ENCODE results near the gene SATB2. TPM values are rescaled to one million over a fixed set of nuclear protein-coding genes. Genes with fewer than 3 reads are reported as not detected.

The SATB2 gene
- polyA plus RNA-seq, 3 donors from 2014 or later = 0.07 TPM; not detected in 2

GRCh38 chr2:199339891-199340605 is 117.7 kb downstream of the SATB2 start:
- no peak for DNase-seq
- Mint-ChIP-seq H3K4me1 (no peaks in the 10 kb centered on the region), H3K4me3 (no peak overlapping the region), H3K36me3 (no peaks in the 10 kb centered on the region), H3K9me3 (peaks cover 0 to 4% (median 0%) of the 10 kb centered on the region in 6 donors), H3K27ac (no peak overlapping the region), H3K27me3 (ENCODE audit: low read depth in 3 of 3) (peaks cover 0 to 2% (median 0%) of the 10 kb centered on the region in 3 donors)

DNA sequence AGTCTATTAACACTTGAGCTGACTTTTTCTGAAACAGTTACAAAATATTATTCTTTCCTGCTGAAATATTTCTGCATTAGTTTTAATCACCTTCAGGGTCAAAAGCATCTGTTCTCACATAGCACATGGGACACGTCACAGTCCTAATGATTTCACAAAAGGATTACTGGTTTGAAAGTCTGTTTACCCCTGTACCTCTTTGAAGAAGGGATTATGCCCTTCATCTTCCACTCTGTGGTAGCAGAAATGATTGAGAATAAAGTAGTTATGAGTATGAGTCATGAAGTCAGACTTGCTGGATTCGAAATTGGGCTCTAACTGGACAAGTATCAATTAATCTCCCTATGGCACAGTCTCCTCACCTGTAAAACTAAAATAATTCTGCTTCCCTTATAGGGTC is 121.2 kb downstream of the SATB2 start:
- H3K36me3 Mint-ChIP-seq = no peaks in the 10 kb centered on the region
- no peak overlapping the region for H3K27ac Mint-ChIP-seq
- H3K4me3 Mint-ChIP-seq = no peak overlapping the region
- peaks cover 0 to under 1% (median 0%) of the 10 kb centered on the region in 6 donors for H3K9me3 Mint-ChIP-seq
- no peak for DNase-seq
- no peaks in the 10 kb centered on the region for H3K4me1 Mint-ChIP-seq
- H3K27me3 Mint-ChIP-seq (ENCODE audit: low read depth in 3 of 3) = no peaks in the 10 kb centered on the region

DNA sequence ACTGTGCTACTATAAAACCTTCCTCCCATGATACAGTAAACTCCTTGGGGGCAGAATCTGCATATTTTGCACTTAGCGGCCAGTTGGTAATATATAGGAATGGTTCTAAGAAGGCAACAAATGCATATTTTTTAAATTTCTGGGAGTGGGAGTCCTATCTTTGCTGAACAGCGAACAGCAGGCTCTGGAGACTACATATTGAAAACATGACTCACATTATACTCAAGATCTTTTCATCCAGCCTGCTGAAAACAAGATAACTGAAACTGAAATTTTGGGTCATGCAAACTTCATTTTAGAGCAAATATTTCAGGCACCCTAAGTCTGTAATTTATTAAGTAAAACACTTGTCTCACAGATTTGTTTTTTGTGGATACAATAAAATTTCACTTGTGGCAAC is 122.2 kb downstream of the SATB2 start:
- no peaks in the 10 kb centered on the region for H3K9me3 Mint-ChIP-seq
- no peak for DNase-seq
- no peaks in the 10 kb centered on the region for H3K4me1 Mint-ChIP-seq
- no peak overlapping the region for H3K27ac Mint-ChIP-seq
- no peak overlapping the region for H3K4me3 Mint-ChIP-seq
- no peaks in the 10 kb centered on the region for H3K27me3 Mint-ChIP-seq (ENCODE audit: low read depth in 3 of 3)
- H3K36me3 Mint-ChIP-seq = no peaks in the 10 kb centered on the region

GRCh38 chr2:199329466-199329865 is 128.3 kb downstream of the SATB2 start:
- Mint-ChIP-seq H3K27ac (no peak overlapping the region), H3K4me3 (no peak overlapping the region), H3K36me3 (peaks cover 0 to 6% (median 0%) of the 10 kb centered on the region in 3 donors), H3K9me3 (peaks cover 0 to 2% (median 0%) of the 10 kb centered on the region in 6 donors), H3K27me3 (ENCODE audit: low read depth in 3 of 3) (no peaks in the 10 kb centered on the region), H3K4me1 (no peaks in the 10 kb centered on the region)
- DNase-seq = no peak

DNA sequence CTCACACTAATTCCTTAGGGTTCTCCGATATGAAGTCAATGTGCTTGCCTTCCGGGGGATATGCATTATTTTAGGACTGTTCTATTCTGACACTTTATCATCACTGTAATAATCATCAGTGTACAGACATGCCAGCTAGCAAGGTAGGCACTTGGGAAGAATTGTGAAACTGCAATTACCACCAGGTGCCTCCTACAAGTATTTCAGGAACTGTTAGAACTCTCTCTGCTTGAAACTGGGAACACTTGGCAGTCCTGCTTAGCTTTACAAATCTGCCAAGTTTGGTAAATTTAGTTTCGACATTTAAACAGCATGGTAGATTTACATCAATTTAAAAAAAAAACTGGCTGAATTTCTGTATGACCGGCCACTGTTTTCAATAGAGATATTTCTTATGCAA is 128.7 kb downstream of the SATB2 start:
- Mint-ChIP-seq H3K27ac (no peak overlapping the region), H3K4me1 (no peaks in the 10 kb centered on the region), H3K9me3 (peaks cover 0 to 2% (median 0%) of the 10 kb centered on the region in 6 donors), H3K36me3 (peaks cover 0 to 6% (median 0%) of the 10 kb centered on the region in 3 donors), H3K4me3 (no peak overlapping the region), H3K27me3 (ENCODE audit: low read depth in 3 of 3) (no peaks in the 10 kb centered on the region)
- no peak for DNase-seq

DNA sequence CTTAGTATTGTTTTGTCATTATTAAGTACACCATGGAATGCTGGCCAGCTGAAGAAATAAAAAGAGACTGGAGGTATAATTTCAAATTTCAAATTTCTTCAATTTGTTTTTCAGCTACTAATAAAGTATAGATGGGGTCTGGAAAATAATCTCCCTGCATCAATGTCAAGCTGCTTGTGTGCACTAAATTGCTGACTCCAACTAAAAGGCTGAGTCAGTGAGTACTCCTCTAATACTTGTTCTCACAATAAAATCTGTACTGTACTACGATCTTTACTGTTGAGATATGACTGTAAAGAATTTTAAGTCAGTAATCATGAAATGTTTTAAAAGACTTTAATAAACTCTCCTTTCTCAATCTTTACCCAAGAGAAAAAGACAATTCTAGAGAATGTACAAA is 131.9 kb downstream of the SATB2 start:
- Mint-ChIP-seq H3K4me3 (no peak overlapping the region), H3K27ac (no peak overlapping the region), H3K27me3 (ENCODE audit: low read depth in 3 of 3) (peaks cover 0 to 2% (median 0%) of the 10 kb centered on the region in 3 donors), H3K36me3 (peaks cover 0 to 6% (median 0%) of the 10 kb centered on the region in 3 donors), H3K9me3 (peaks cover 0 to 2% (median 0%) of the 10 kb centered on the region in 6 donors), H3K4me1 (no peaks in the 10 kb centered on the region)
- no peak for DNase-seq

GRCh38 chr2:199322151-199322550 is 135.6 kb downstream of the SATB2 start:
- H3K4me1 Mint-ChIP-seq = no peaks in the 10 kb centered on the region
- no peaks in the 10 kb centered on the region for H3K9me3 Mint-ChIP-seq
- peaks cover 0 to 2% (median 0%) of the 10 kb centered on the region in 3 donors for H3K27me3 Mint-ChIP-seq (ENCODE audit: low read depth in 3 of 3)
- no peak overlapping the region for H3K27ac Mint-ChIP-seq
- H3K36me3 Mint-ChIP-seq = no peaks in the 10 kb centered on the region
- no peak for DNase-seq
- H3K4me3 Mint-ChIP-seq = no peak overlapping the region

DNA sequence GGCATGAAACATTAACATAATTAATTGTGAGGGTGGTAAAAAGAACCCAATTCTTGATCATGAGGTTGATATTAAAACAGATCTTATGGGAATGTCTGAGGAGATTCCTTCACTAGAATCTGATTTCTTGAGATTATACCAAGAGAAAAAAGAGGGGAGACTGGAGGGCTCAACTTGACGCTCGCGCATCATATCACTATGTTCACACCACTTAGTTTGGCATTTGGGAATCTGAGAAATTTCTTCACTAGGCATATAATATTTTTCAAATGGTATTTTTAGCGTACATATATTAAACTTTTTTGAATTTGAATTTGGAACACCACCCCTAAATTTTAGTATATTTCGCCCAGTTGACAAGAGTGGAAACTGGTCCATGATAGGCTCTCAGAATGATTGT is 140.1 kb downstream of the SATB2 start:
- Mint-ChIP-seq H3K27me3 (ENCODE audit: low read depth in 3 of 3) (peaks cover 0 to 2% (median 0%) of the 10 kb centered on the region in 3 donors), H3K27ac (no peak overlapping the region), H3K9me3 (peaks cover 0 to 1% (median 0%) of the 10 kb centered on the region in 6 donors), H3K4me3 (no peak overlapping the region), H3K4me1 (no peaks in the 10 kb centered on the region), H3K36me3 (no peaks in the 10 kb centered on the region)
- DNase-seq = no peak

DNA sequence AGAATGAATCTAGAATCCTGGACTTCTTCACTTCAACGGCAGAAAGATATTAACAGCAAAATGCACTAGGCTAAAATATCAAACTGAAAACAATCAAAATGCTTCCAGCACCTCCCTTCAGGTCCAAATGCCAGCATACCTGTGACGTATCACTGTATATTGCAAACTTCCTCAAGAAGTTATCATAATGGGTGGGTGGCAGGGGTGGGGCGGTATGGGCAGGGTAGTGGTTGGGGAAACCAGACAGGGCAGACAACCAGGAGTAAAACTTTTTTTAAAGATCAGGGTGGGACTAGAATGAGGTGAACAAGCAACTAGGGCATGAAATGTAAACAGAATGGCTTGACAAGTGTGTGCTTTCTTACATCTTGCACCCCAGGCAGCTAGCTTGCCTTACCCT is 140.9 kb downstream of the SATB2 start:
- Mint-ChIP-seq H3K9me3 (peaks cover 0 to 1% (median 0%) of the 10 kb centered on the region in 6 donors), H3K4me1 (no peaks in the 10 kb centered on the region), H3K36me3 (no peaks in the 10 kb centered on the region), H3K27ac (no peak overlapping the region), H3K4me3 (no peak overlapping the region), H3K27me3 (ENCODE audit: low read depth in 3 of 3) (peaks cover 0 to 2% (median 0%) of the 10 kb centered on the region in 3 donors)
- no peak for DNase-seq

- Mint-ChIP-seq H3K4me3 (no peak overlapping the region), H3K27me3 (ENCODE audit: low read depth in 3 of 3) (no peaks in the 10 kb centered on the region), H3K4me1 (no peaks in the 10 kb centered on the region), H3K9me3 (peaks cover 0 to 1% (median 0%) of the 10 kb centered on the region in 6 donors), H3K36me3 (no peaks in the 10 kb centered on the region), H3K27ac (no peak overlapping the region)
- no peak for DNase-seq
Measured at GRCh38 chr2:199315299-199316179, 142.2 kb downstream of the SATB2 start.

DNA sequence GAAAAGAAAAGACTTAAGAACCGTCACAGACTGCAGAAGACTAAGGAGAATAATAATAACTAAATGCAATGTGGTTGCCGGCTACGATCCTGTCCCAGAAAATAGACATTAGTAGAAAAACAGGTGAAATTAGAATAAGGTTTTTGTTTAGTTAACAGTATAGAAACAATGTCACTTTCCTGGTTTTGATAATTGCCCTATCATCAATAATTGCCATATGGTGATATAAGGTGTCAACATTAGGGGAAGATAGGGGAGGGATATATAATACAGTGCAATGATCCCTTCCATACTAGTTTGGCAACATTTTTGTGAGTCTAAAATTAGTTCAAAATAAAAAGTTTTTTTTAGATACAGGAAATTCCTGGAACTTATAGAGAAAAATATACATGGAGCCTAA is 144.8 kb downstream of the SATB2 start:
- Mint-ChIP-seq H3K4me3 (no peak overlapping the region), H3K4me1 (no peaks in the 10 kb centered on the region), H3K9me3 (peaks cover 0 to 6% (median under 1%) of the 10 kb centered on the region in 6 donors), H3K27me3 (ENCODE audit: low read depth in 3 of 3) (peaks cover 0 to 4% (median 0%) of the 10 kb centered on the region in 3 donors), H3K27ac (no peak overlapping the region), H3K36me3 (no peaks in the 10 kb centered on the region)
- DNase-seq = no peak

GRCh38 chr2:199310771-199311585 is 146.8 kb downstream of the SATB2 start:
- H3K27me3 Mint-ChIP-seq (ENCODE audit: low read depth in 3 of 3) = peaks cover 0 to 4% (median 0%) of the 10 kb centered on the region in 3 donors
- H3K9me3 Mint-ChIP-seq = peaks cover 0 to 6% (median under 1%) of the 10 kb centered on the region in 6 donors
- no peak overlapping the region for H3K27ac Mint-ChIP-seq
- no peaks in the 10 kb centered on the region for H3K4me1 Mint-ChIP-seq
- no peak for DNase-seq
- no peaks in the 10 kb centered on the region for H3K36me3 Mint-ChIP-seq
- no peak overlapping the region for H3K4me3 Mint-ChIP-seq

DNA sequence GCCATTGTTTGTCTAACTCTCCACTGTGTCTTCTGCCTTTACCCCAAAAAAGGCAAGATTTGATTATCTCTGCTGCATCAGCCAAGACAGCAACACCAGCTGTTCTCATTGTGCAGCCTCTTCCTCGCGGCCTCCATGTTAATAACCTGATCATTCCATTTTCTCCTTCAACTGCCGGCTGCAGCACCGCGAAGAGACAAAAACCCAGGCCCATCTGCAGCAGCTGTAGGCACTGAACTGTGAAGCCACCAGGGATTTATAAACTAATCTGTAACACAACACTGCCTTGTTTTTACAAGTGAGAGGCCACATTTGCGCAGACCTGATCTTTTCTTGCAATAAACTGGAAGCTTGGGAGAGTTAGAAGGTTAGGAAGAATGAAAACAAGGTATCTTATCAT is 147.8 kb downstream of the SATB2 start:
- Mint-ChIP-seq H3K27me3 (ENCODE audit: low read depth in 3 of 3) (peaks cover 0 to 4% (median 0%) of the 10 kb centered on the region in 3 donors), H3K27ac (no peak overlapping the region), H3K4me3 (no peak overlapping the region), H3K4me1 (no peaks in the 10 kb centered on the region), H3K36me3 (no peaks in the 10 kb centered on the region), H3K9me3 (peaks cover 0 to 6% (median under 1%) of the 10 kb centered on the region in 6 donors)
- DNase-seq = no peak
